Upper lobe of left lung (tissue), 4 donors: ENCODE data around the gene CNTD1.

ENCODE experiments used
- POLR2AphosphoS5 ChIP-seq, 2 donors: sonication (generic); formaldehyde crosslinking; IDR thresholded peaks; one replicate each; pipeline ENCODE4 v1.5.1; 2017; ENCODE audit warnings: antibody characterized with exemption in 2 of 2
- TF ChIP-seq, protein P1 (sequence below), 6 experiments: fragments of 450-650 bp in 4 of 6; fragments of 200-600 bp in 2 of 6; sonication (generic) in 2 of 6; IDR thresholded peaks; one replicate each; pipeline ENCODE4 v1.5.1; 2016 to 2019; ENCODE audit warnings: antibody characterized with exemption in 6 of 6

DNA sequence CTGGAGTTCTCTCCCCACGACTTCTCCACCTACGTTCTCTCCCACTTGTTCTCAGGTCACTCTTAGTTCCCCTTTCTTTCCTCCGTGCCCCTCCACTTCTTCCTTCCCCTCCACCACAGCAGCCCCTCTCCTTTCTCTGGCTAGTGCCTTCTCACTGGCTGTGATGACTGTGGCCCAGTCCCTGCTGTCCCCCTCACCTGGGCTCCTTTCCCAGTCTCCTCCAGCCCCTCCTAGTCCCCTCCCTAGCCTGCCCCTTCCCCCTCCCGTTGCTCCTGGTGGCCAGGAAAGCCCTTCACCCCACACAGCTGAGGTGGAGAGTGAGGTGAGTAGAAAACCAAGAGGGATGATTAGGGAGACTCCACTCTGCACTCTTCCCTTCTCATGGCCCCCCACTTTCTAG lies 3.6 kb upstream of the CNTD1 start:
- no peak for TF ChIP-seq POLR2AphosphoS5 (IDR thresholded peaks at IDR 0.05)
- TF ChIP-seq, protein P1, sequence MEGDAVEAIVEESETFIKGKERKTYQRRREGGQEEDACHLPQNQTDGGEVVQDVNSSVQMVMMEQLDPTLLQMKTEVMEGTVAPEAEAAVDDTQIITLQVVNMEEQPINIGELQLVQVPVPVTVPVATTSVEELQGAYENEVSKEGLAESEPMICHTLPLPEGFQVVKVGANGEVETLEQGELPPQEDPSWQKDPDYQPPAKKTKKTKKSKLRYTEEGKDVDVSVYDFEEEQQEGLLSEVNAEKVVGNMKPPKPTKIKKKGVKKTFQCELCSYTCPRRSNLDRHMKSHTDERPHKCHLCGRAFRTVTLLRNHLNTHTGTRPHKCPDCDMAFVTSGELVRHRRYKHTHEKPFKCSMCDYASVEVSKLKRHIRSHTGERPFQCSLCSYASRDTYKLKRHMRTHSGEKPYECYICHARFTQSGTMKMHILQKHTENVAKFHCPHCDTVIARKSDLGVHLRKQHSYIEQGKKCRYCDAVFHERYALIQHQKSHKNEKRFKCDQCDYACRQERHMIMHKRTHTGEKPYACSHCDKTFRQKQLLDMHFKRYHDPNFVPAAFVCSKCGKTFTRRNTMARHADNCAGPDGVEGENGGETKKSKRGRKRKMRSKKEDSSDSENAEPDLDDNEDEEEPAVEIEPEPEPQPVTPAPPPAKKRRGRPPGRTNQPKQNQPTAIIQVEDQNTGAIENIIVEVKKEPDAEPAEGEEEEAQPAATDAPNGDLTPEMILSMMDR (IDR thresholded peaks at IDR 0.05): no peak
